Measurements from ENCODE around the gene ANTKMT. TPM values are rescaled to one million over a fixed set of nuclear protein-coding genes. Genes with fewer than 3 reads are reported as not detected.
A peak's percentile ranks its signal among the peaks of the same experiment; 100 is the strongest.

Gene ANTKMT, protein sequence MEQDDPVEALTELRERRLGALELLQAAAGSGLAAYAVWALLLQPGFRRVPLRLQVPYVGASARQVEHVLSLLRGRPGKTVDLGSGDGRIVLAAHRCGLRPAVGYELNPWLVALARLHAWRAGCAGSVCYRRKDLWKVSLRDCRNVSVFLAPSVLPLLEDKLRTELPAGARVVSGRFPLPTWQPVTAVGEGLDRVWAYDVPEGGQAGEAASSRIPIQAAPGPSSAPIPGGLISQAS
- 20.7 TPM for polyA plus RNA-seq (2013, experiment 1 of 2)
- 13.6 TPM for polyA plus RNA-seq (2013, experiment 2 of 2)

- 9% methylated on average over 106 of the region's 106 CpGs for WGBS
- peak within 1 kb of the TSS; percentile 94 for H3K27ac ChIP-seq (ENCODE audit: low read depth, low read length)
- peaks cover 14% of the 10 kb centered on the region; the same call in 1 of the 2 replicates for H3K4me1 ChIP-seq (ENCODE audit: insufficient read depth, low read length)
- peak within 1 kb of the TSS; percentile 94 for H3K9ac ChIP-seq (ENCODE audit: low read depth, low read length)
- peaks cover 23% of the 10 kb centered on the region for H3K27me3 ChIP-seq (ENCODE audit: insufficient read depth, low read length)
- peak within 1 kb of the TSS; percentile 93 for H3K4me3 ChIP-seq (ENCODE audit: low read length)
- peaks cover 5% of the 10 kb centered on the region; the same call in 1 of the 2 replicates for H3K36me3 ChIP-seq (ENCODE audit: insufficient read depth, low read length)
- H3K9me3 ChIP-seq (ENCODE audit: insufficient read depth, low read depth, low read length) = no peaks in the 10 kb centered on the region
Measured at GRCh38 chr16:720990-721764, at the start of gene ANTKMT. Gene ANTKMT (plus strand): TSS chr16:721146. CDS start chr16:721275, 129 bp downstream.

GRCh38 chr16:671353-672131, 49.4 kb upstream of the ANTKMT start:
- Histone ChIP-seq H3K27ac (ENCODE audit: low read depth, low read length) (no peak overlapping the region), H3K4me3 (ENCODE audit: low read length) (no peak overlapping the region), H3K9ac (ENCODE audit: low read depth, low read length) (no peak overlapping the region), H3K36me3 (ENCODE audit: insufficient read depth, low read length) (peaks cover 50% of the 10 kb centered on the region), H3K27me3 (ENCODE audit: insufficient read depth, low read length) (peaks cover 5% of the 10 kb centered on the region; the same call in 1 of the 2 replicates), H3K9me3 (ENCODE audit: insufficient read depth, low read depth, low read length) (no peaks in the 10 kb centered on the region), H3K4me1 (ENCODE audit: insufficient read depth, low read length) (peaks cover 6% of the 10 kb centered on the region; the same call in 1 of the 2 replicates)
- 97% methylated on average over 40 of the region's 40 CpGs for WGBS

GRCh38 chr16:672371-672770, 48.6 kb upstream of the ANTKMT start:
- 95% methylated on average over 19 of the region's 19 CpGs for WGBS
- Histone ChIP-seq H3K36me3 (ENCODE audit: insufficient read depth, low read length) (peaks cover 50% of the 10 kb centered on the region), H3K27ac (ENCODE audit: low read depth, low read length) (no peak overlapping the region), H3K4me1 (ENCODE audit: insufficient read depth, low read length) (peaks cover 6% of the 10 kb centered on the region; the same call in 1 of the 2 replicates), H3K9ac (ENCODE audit: low read depth, low read length) (no peak overlapping the region), H3K27me3 (ENCODE audit: insufficient read depth, low read length) (peaks cover 5% of the 10 kb centered on the region; the same call in 1 of the 2 replicates), H3K9me3 (ENCODE audit: insufficient read depth, low read depth, low read length) (no peaks in the 10 kb centered on the region), H3K4me3 (ENCODE audit: low read length) (no peak overlapping the region)

DNA sequence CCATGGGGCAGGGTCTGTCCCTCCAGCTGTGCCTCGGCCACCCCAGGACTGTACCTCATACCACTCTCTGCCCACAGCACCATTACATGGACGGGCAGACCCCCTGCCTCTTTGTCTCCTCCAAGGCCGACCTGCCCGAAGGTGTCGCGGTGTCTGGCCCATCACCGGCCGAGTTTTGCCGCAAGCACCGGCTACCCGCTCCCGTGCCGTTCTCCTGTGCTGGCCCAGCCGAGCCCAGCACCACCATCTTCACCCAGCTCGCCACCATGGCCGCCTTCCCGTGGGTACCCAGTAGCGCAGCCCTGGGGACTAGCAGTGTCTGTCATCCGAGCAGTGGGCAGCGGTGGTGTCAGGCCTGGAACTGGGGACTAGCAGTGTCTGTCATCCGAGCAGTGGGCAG, 48.1 kb upstream of the ANTKMT start:
- no peaks in the 10 kb centered on the region for H3K9me3 ChIP-seq (ENCODE audit: insufficient read depth, low read depth, low read length)
- H3K4me1 ChIP-seq (ENCODE audit: insufficient read depth, low read length) = peaks cover 6% of the 10 kb centered on the region; the same call in 1 of the 2 replicates
- 95% methylated on average over 21 of the region's 21 CpGs for WGBS
- no peak overlapping the region for H3K9ac ChIP-seq (ENCODE audit: low read depth, low read length)
- H3K27me3 ChIP-seq (ENCODE audit: insufficient read depth, low read length) = peaks cover 5% of the 10 kb centered on the region; the same call in 1 of the 2 replicates
- peaks cover 50% of the 10 kb centered on the region for H3K36me3 ChIP-seq (ENCODE audit: insufficient read depth, low read length)
- H3K27ac ChIP-seq (ENCODE audit: low read depth, low read length) = no peak overlapping the region
- no peak overlapping the region for H3K4me3 ChIP-seq (ENCODE audit: low read length)

DNA sequence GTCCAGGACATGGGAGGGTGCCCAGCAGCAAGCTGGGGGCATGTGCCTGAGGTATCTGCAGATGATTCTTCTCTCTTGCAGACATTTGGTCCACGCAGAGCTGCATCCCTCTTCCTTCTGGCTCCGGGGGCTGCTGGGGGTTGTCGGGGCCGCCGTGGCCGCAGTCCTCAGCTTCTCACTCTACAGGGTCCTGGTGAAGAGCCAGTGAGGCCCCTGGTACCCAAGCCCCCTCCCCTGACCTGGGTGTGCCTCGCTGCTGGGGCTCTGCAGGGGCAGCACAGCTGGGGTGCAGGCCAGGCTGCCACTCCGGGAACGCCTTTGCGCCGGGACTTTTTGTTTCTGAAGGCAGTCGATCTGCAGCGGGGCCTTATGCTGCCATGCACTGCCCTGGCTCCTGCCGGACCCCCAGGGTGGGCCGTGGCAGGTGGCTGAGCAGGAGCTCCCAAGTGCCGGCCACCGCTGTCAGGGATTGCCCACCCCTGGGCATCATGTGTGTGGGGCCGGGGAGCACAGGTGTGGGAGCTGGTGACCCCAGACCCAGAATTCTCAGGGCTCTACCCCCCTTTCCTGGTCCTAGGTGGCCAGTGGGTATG, 47.5 kb upstream of the ANTKMT start:
- no peak overlapping the region for H3K27ac ChIP-seq (ENCODE audit: low read depth, low read length)
- WGBS = 95% methylated on average over 18 of the region's 18 CpGs
- H3K27me3 ChIP-seq (ENCODE audit: insufficient read depth, low read length) = peaks cover 5% of the 10 kb centered on the region; the same call in 1 of the 2 replicates
- peaks cover 6% of the 10 kb centered on the region; the same call in 1 of the 2 replicates for H3K4me1 ChIP-seq (ENCODE audit: insufficient read depth, low read length)
- H3K9ac ChIP-seq (ENCODE audit: low read depth, low read length) = no peak overlapping the region
- peaks cover 50% of the 10 kb centered on the region for H3K36me3 ChIP-seq (ENCODE audit: insufficient read depth, low read length)
- H3K9me3 ChIP-seq (ENCODE audit: insufficient read depth, low read depth, low read length) = no peaks in the 10 kb centered on the region
- no peak overlapping the region for H3K4me3 ChIP-seq (ENCODE audit: low read length)

GRCh38 chr16:674214-674881, 46.6 kb upstream of the ANTKMT start:
- Histone ChIP-seq H3K4me1 (ENCODE audit: insufficient read depth, low read length) (peaks cover 6% of the 10 kb centered on the region; the same call in 1 of the 2 replicates), H3K36me3 (ENCODE audit: insufficient read depth, low read length) (peaks cover 49% of the 10 kb centered on the region), H3K9ac (ENCODE audit: low read depth, low read length) (no peak overlapping the region; the same call in 1 of the 2 replicates), H3K9me3 (ENCODE audit: insufficient read depth, low read depth, low read length) (no peaks in the 10 kb centered on the region), H3K27me3 (ENCODE audit: insufficient read depth, low read length) (peaks cover 5% of the 10 kb centered on the region; the same call in 1 of the 2 replicates), H3K27ac (ENCODE audit: low read depth, low read length) (peak overlapping the region; percentile 35; the same call in 1 of the 2 replicates), H3K4me3 (ENCODE audit: low read length) (peak overlapping the region; percentile 61; the same call in 1 of the 2 replicates)
- WGBS = 88% methylated on average over 22 of the region's 22 CpGs

GRCh38 chr16:674968-675883, 45.7 kb upstream of the ANTKMT start, which contains the start of gene RHBDL1:
Gene RHBDL1 (plus strand): TSS chr16:675671. CDS start chr16:675791, 120 bp downstream.
- peak within 1 kb of the TSS; percentile 35; the same call in 1 of the 2 replicates for H3K27ac ChIP-seq (ENCODE audit: low read depth, low read length)
- peak within 1 kb of the TSS; percentile 61 for H3K4me3 ChIP-seq (ENCODE audit: low read length)
- peaks cover 40% of the 10 kb centered on the region for H3K36me3 ChIP-seq (ENCODE audit: insufficient read depth, low read length)
- H3K27me3 ChIP-seq (ENCODE audit: insufficient read depth, low read length) = peaks cover 5% of the 10 kb centered on the region; the same call in 1 of the 2 replicates
- H3K9ac ChIP-seq (ENCODE audit: low read depth, low read length) = peak within 1 kb of the TSS; percentile 66; the same call in 1 of the 2 replicates
- 4% methylated on average over 73 of the region's 73 CpGs for WGBS
- no peaks in the 10 kb centered on the region for H3K9me3 ChIP-seq (ENCODE audit: insufficient read depth, low read depth, low read length)
- peaks cover 6% of the 10 kb centered on the region; the same call in 1 of the 2 replicates for H3K4me1 ChIP-seq (ENCODE audit: insufficient read depth, low read length)

- Histone ChIP-seq H3K9ac (ENCODE audit: low read depth, low read length) (peak overlapping the region; percentile 66; the same call in 1 of the 2 replicates), H3K27me3 (ENCODE audit: insufficient read depth, low read length) (peaks cover 5% of the 10 kb centered on the region; the same call in 1 of the 2 replicates), H3K4me1 (ENCODE audit: insufficient read depth, low read length) (peaks cover 6% of the 10 kb centered on the region; the same call in 1 of the 2 replicates), H3K9me3 (ENCODE audit: insufficient read depth, low read depth, low read length) (no peaks in the 10 kb centered on the region), H3K4me3 (ENCODE audit: low read length) (peak overlapping the region; percentile 61), H3K36me3 (ENCODE audit: insufficient read depth, low read length) (peaks cover 32% of the 10 kb centered on the region), H3K27ac (ENCODE audit: low read depth, low read length) (no peak overlapping the region)
- 65% methylated on average over 24 of the region's 25 CpGs for WGBS
Measured at GRCh38 chr16:675884-676564, 44.9 kb upstream of the ANTKMT start.

DNA sequence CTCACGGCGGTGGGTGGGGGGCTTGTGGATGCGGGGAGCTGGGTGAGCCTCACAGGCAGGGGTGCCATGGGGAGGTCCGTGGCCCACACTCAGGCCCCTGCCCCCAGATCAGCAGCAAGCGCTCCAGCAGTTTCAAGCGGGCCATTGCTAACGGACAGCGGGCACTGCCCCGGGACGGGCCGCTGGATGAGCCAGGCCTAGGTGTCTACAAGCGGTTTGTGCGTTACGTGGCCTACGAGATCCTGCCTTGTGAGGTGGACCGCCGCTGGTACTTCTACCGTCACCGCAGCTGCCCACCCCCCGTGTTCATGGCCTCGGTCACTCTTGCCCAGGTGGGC, 44.4 kb upstream of the ANTKMT start:
- Histone ChIP-seq H3K27ac (ENCODE audit: low read depth, low read length) (no peak overlapping the region), H3K27me3 (ENCODE audit: insufficient read depth, low read length) (peaks cover 5% of the 10 kb centered on the region; the same call in 1 of the 2 replicates), H3K9me3 (ENCODE audit: insufficient read depth, low read depth, low read length) (no peaks in the 10 kb centered on the region), H3K4me1 (ENCODE audit: insufficient read depth, low read length) (peaks cover 10% of the 10 kb centered on the region; the same call in 1 of the 2 replicates), H3K9ac (ENCODE audit: low read depth, low read length) (no peak overlapping the region), H3K36me3 (ENCODE audit: insufficient read depth, low read length) (peaks cover 30% of the 10 kb centered on the region), H3K4me3 (ENCODE audit: low read length) (no peak overlapping the region)
- 93% methylated on average over 21 of the region's 21 CpGs for WGBS

Measured in HUES64 (cell line).